A673 (cell line): ENCODE measurements around the gene AICDA. TPM values are rescaled to one million over a fixed set of nuclear protein-coding genes. Genes with fewer than 3 reads are reported as not detected.

Experiments
- BruUV-seq: library from RNA; stranded (reverse); fragments of 400-500 nt; replicated peaks from 2 replicates; lab custom pipeline; 2021; lab: Mats Ljungman, UMichigan
- CTCF ChIA-PET: fragments of 300-600 bp; sonication (Branson Sonifier 250); formaldehyde crosslinking; loops from one replicate; lab custom pipeline; 2022; ENCODE audit warnings: antibody characterized with exemption; lab: Charles Lee
- POLR2A ChIA-PET: fragments of 300-600 bp; sonication (Branson Sonifier 250); formaldehyde crosslinking; loops from one replicate; lab custom pipeline; 2022; ENCODE audit warnings: antibody characterized with exemption; ENCODE audit not compliant: low non-redundant PET; lab: Charles Lee
- DNase-seq: peaks from one replicate; pipeline ENCODE4 v3.0.0-alpha.2; 2015; ENCODE audit warnings: low spot score
- H3K27ac ChIP-seq: fragments of 200-600 bp; sonication (generic); 2 replicates; pipeline ENCODE4 v1.5.1; 2016; ENCODE audit warnings: mixed run types, low read depth, mild to moderate bottlenecking, mixed read lengths, antibody characterized with exemption, low read length; ENCODE audit not compliant: poor library complexity, severe bottlenecking
- H3K27me3 ChIP-seq: fragments of 200-600 bp; sonication (generic); replicated peaks from 2 replicates; pipeline ENCODE4 v1.6.1; 2017; ENCODE audit warnings: mixed run types, low read depth, mild to moderate bottlenecking, mixed read lengths, antibody characterized with exemption, low read length; ENCODE audit not compliant: insufficient read depth, poor library complexity
- H3K36me3 ChIP-seq: fragments of 200-600 bp; sonication (generic); 2 replicates; pipeline ENCODE4 v1.6.1; 2016; ENCODE audit warnings: mixed run types, mild to moderate bottlenecking, mixed read lengths, antibody characterized with exemption, low read length; ENCODE audit not compliant: insufficient read depth, poor library complexity, severe bottlenecking
- H3K4me1 ChIP-seq: fragments of 200-600 bp; sonication (generic); 2 replicates; pipeline ENCODE4 v1.6.1; 2017; ENCODE audit warnings: mixed run types, mild to moderate bottlenecking, mixed read lengths, antibody characterized with exemption, low read length; ENCODE audit not compliant: insufficient read depth, poor library complexity, severe bottlenecking
- H3K4me3 ChIP-seq: fragments of 200-600 bp; sonication (generic); 2 replicates; pipeline ENCODE4 v1.5.1; 2016; ENCODE audit warnings: low read depth, mixed run types, mild to moderate bottlenecking, mixed read lengths, low read length; ENCODE audit not compliant: poor library complexity, severe bottlenecking
- H3K9me3 ChIP-seq: fragments of 200-600 bp; sonication (generic); 2 replicates; pipeline ENCODE4 v1.6.1; 2016; ENCODE audit warnings: mixed run types, low read depth, mild to moderate bottlenecking, mixed read lengths, antibody characterized with exemption, low read length; ENCODE audit not compliant: poor library complexity, severe bottlenecking
- EZH2 ChIP-seq: fragments of 200-600 bp; sonication (generic); IDR thresholded peaks from 2 replicates; pipeline ENCODE4 v1.6.1; 2017; ENCODE audit warnings: borderline replicate concordance, low read depth, mild to moderate bottlenecking, mixed read lengths, antibody characterized with exemption, low read length; ENCODE audit not compliant: poor library complexity, severe bottlenecking
- intact Hi-C: fragments of 100-400 bp; cut with micrococcal nuclease; formaldehyde crosslinking; loops from one replicate; pipeline ENCODE4 v1.10.0; 2022; ENCODE audit not compliant: unreplicated experiment
- total RNA-seq: library from RNA; stranded (reverse); gene quantifications from 2 replicates; pipeline ENCODE4 v1.2.3, GENCODE V29; 2021
- TF ChIP-seq, protein P1 (sequence below): fragments of 300-800, 200-600 bp; sonication (generic); conservative IDR thresholded peaks from 2 replicates; pipeline ENCODE4 v1.5.1; 2017; ENCODE audit warnings: low read depth, mild to moderate bottlenecking, antibody characterized with exemption, low read length, moderate library complexity, mixed read lengths

Gene AICDA
- total RNA-seq, 1 experiment from 2014 or later, result not detected

DNA sequence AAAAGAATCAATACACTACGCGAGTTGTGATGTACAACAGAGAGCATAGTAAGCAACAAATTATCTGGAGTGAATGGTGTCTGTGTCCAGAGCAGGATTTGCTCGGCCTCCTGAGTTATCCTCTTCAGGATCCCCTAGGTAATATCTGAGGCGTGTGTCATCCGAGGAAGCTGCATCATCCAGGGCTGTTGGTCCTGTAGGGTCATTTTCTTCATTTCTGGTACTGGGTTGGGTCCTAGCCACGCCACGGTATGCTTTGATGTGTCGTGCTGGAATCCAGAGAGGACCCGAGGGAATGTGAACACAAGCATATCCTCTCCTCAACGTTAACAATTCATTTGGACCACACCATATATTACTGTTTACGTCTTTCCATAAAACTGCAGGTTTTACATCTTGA, 53.0 kb downstream of the AICDA start:
- no peaks in the 10 kb centered on the region for H3K9me3 ChIP-seq
- DNase-seq, result no peak
- no peaks in the 10 kb centered on the region for H3K4me1 ChIP-seq
- TF ChIP-seq, protein P1, sequence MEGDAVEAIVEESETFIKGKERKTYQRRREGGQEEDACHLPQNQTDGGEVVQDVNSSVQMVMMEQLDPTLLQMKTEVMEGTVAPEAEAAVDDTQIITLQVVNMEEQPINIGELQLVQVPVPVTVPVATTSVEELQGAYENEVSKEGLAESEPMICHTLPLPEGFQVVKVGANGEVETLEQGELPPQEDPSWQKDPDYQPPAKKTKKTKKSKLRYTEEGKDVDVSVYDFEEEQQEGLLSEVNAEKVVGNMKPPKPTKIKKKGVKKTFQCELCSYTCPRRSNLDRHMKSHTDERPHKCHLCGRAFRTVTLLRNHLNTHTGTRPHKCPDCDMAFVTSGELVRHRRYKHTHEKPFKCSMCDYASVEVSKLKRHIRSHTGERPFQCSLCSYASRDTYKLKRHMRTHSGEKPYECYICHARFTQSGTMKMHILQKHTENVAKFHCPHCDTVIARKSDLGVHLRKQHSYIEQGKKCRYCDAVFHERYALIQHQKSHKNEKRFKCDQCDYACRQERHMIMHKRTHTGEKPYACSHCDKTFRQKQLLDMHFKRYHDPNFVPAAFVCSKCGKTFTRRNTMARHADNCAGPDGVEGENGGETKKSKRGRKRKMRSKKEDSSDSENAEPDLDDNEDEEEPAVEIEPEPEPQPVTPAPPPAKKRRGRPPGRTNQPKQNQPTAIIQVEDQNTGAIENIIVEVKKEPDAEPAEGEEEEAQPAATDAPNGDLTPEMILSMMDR, result no peak
- TF ChIP-seq EZH2, result no peak
- H3K4me3 ChIP-seq, result no peak overlapping the region
- intact Hi-C loops, result no loop called here
- no TSS peak for BruUV-seq
- H3K27me3 ChIP-seq, result no peaks in the 10 kb centered on the region
- H3K36me3 ChIP-seq, result no peaks in the 10 kb centered on the region
- CTCF ChIA-PET, result no interaction called here
- no peak overlapping the region for H3K27ac ChIP-seq
- POLR2A ChIA-PET, result no interaction called here

DNA sequence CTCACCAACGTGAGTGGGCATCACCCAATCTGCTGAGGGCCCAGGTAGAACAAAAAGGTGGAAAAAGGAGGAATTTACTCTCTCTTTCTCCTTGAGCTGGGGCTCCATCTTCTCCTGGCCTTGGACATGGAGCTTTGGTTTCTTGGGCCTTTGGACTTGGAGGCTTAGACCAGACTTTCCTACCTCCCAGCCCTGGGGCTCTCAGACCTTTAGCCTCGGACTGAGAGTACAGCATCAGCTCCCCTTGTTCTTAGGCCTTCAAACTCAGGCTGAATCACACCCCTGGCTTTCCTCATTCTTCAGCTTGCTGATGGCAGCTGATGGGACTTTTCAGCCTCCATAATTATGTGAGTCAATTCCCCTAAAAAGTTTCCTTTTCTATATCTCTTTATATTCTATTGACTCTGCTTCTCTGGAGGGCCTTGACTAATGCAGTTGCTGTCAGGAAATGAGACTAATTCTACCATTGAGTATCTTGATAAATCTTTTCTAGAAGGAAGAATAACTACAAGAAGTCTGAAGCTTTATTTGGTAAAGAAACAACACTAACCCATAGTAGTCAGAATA, 56.0 kb downstream of the AICDA start:
- ChIA-PET CTCF (no interaction called here), POLR2A (no interaction called here)
- Histone ChIP-seq H3K4me1 (no peaks in the 10 kb centered on the region), H3K4me3 (no peak overlapping the region), H3K27ac (no peak overlapping the region), H3K36me3 (no peaks in the 10 kb centered on the region), H3K27me3 (no peaks in the 10 kb centered on the region), H3K9me3 (no peaks in the 10 kb centered on the region)
- no peak for TF ChIP-seq EZH2
- TF ChIP-seq, protein P1, result no peak
- no TSS peak for BruUV-seq
- no peak for DNase-seq
- intact Hi-C loops, result no loop called here

DNA sequence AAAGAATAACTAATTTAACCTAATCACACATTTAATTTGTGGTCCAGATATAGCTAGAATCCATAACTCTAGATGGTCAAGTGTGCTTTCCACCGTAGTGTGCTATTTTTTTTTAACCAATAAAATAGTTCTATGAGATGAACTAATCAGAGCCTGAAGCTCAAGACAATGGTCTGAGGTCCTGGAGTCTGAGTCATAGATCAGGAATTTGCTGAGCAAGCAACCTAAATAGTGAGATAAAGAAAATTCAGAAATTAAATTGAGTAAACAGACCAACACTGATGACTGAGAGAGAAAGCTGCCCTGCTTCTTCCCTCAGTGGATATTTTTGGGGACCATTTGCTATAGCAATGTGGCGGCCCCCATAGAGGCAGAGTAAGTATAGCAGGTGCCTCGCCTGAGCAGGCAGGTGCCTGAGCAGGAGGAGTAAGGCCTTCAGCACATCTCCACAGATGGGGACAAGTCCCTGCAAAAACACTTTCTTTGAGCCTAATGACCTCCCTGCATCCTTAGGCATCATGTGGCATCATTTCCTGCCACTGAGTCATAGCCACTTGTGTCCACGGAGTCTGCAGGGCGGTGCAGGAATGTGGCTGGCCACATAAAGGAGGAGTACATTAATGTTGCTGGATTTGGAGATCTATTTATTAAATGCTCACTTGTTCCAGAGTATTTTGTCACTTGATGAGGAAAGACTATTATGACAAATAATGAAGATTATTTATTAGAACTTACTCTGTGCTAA, 58.0 kb downstream of the AICDA start:
- H3K36me3 ChIP-seq, result no peaks in the 10 kb centered on the region
- H3K9me3 ChIP-seq, result no peaks in the 10 kb centered on the region
- ChIA-PET POLR2A (no interaction called here), CTCF (no interaction called here)
- TF ChIP-seq, protein P1, result no peak
- no peak for TF ChIP-seq EZH2
- H3K4me1 ChIP-seq, result no peaks in the 10 kb centered on the region
- H3K27ac ChIP-seq, result no peak overlapping the region
- intact Hi-C loops, result no loop called here
- H3K27me3 ChIP-seq, result no peaks in the 10 kb centered on the region
- no TSS peak for BruUV-seq
- no peak overlapping the region for H3K4me3 ChIP-seq
- DNase-seq, result peak; percentile 23
